ENCODE data around the gene AGTRAP.

The AGTRAP gene

DNA sequence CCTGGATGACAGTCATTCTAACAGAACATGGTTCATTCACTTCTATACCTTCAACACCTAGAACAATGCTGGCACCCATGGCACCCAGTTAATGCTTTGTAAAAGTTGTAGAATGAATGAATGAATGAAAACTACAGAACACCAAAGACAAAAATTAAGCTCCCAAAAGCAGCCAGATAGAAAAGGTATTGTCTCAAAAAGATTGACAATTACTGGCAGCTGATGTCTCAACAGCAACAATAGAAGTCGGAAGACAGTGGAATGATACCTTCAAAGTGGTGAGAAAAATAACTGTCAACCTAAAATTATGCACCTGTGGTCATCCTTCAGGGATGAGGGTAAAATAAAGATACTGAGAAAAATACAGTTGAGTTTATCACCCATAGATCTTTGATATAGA lies 21.1 kb downstream of the AGTRAP start:
- no peak overlapping the region for H3K4me3 ChIP-seq (ENCODE audit: low read depth, low read length)
- no peak for DNase-seq (ENCODE audit: low read depth)
- TF ChIP-seq, protein P1, sequence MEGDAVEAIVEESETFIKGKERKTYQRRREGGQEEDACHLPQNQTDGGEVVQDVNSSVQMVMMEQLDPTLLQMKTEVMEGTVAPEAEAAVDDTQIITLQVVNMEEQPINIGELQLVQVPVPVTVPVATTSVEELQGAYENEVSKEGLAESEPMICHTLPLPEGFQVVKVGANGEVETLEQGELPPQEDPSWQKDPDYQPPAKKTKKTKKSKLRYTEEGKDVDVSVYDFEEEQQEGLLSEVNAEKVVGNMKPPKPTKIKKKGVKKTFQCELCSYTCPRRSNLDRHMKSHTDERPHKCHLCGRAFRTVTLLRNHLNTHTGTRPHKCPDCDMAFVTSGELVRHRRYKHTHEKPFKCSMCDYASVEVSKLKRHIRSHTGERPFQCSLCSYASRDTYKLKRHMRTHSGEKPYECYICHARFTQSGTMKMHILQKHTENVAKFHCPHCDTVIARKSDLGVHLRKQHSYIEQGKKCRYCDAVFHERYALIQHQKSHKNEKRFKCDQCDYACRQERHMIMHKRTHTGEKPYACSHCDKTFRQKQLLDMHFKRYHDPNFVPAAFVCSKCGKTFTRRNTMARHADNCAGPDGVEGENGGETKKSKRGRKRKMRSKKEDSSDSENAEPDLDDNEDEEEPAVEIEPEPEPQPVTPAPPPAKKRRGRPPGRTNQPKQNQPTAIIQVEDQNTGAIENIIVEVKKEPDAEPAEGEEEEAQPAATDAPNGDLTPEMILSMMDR (IDR thresholded peaks at IDR 0.05; ENCODE audit: control insufficient read depth, extremely low read depth, insufficient read depth): no peak

GRCh38 chr1:11759791-11760190 lies 23.9 kb downstream of the AGTRAP start:
- H3K4me3 ChIP-seq (ENCODE audit: low read depth, low read length): no peak overlapping the region
- TF ChIP-seq, protein P1 (IDR thresholded peaks at IDR 0.05; ENCODE audit: control insufficient read depth, extremely low read depth, insufficient read depth): no peak
- no peak for DNase-seq (ENCODE audit: low read depth)

DNA sequence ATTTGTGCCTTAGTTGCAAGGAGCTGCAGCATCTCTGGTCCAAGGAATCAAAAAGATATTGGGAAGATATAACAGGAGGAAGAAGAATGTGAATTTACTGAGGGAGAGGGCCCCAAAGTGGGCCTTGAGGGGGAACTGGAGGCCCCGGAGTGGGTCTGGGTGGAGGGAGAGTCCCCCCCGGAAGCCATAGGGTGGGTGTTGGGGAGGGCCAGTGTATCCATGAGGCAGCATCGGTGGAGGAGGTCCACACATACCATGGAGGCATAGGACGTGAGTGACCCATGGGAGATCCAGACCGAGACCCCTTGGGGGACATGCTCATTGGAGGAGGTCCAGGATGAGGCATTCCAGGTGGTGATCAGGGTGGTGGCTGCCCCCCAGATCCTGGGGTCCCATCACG lies 25.3 kb downstream of the AGTRAP start:
- TF ChIP-seq, protein P1 (IDR thresholded peaks at IDR 0.05; ENCODE audit: control insufficient read depth, extremely low read depth, insufficient read depth): no peak
- no peak overlapping the region for H3K4me3 ChIP-seq (ENCODE audit: low read depth, low read length)
- DNase-seq (ENCODE audit: low read depth): no peak

DNA sequence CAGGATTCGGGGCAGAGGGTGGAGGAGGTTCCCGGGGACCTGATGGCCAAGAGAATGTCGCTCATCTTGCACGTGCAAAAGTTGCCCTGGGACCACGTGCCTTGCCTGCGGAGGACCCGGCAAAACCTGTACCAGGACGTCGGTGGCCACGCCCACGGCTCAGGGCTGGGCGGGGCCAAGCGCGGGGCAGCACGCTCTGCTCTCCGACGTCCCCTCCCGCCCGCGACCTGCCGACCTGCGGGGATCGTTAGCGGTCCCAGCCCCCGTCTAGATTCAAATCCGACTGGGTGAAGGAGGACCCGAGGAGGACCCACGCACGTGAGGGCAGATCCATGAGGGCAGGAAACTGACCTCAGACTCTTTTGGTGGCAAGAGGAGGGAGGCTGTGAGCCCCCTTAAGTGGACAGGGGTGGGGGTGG lies 26.1 kb downstream of the AGTRAP start, which contains the start of gene C1orf167:
C1orf167 (plus strand) TSS at position 206 of the 419 bp plus-strand sequence. CDS start 2,208 bp downstream, outside the sequence.
- H3K4me3 ChIP-seq (ENCODE audit: low read depth, low read length): no peak within 1 kb of the TSS
- TF ChIP-seq, protein P1 (IDR thresholded peaks at IDR 0.05; ENCODE audit: control insufficient read depth, extremely low read depth, insufficient read depth): no peak
- DNase-seq (ENCODE audit: low read depth): no peak

- TF ChIP-seq, protein P1 (IDR thresholded peaks at IDR 0.05; ENCODE audit: control insufficient read depth, extremely low read depth, insufficient read depth): no peak
- no peak overlapping the region for H3K4me3 ChIP-seq (ENCODE audit: low read depth, low read length)
- DNase-seq (ENCODE audit: low read depth): no peak
These were observed 28.2 kb downstream of the AGTRAP start for GRCh38 chr1:11764115-11764514.

DNA sequence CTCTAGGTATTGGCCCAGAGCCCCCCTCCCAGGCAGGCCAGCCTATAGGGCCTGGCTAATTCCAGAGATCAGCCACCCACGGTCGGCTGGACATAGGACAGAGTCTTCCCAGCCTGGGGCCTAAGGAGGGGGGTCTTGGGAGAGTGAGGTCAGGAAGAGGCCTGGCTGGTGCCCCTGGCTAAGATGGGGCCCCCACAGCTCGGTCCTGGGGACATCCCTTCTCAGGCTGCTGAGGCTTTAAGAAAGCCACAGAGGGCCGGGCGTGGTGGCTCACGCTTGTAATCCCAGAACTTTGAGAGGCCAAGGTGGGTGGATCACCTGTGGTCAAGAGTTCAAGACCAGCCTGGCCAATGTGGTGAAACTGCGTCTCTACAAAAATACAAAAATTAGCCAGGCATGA lies 28.6 kb downstream of the AGTRAP start:
- TF ChIP-seq, protein P1 (IDR thresholded peaks at IDR 0.05; ENCODE audit: control insufficient read depth, extremely low read depth, insufficient read depth): no peak
- no peak for DNase-seq (ENCODE audit: low read depth)
- no peak overlapping the region for H3K4me3 ChIP-seq (ENCODE audit: low read depth, low read length)

- no peak overlapping the region for H3K4me3 ChIP-seq (ENCODE audit: low read depth, low read length)
- no peak for DNase-seq (ENCODE audit: low read depth)
- TF ChIP-seq, protein P1 (IDR thresholded peaks at IDR 0.05; ENCODE audit: control insufficient read depth, extremely low read depth, insufficient read depth): no peak
These were observed 29.9 kb downstream of the AGTRAP start for GRCh38 chr1:11765661-11766428.
